GM13977 (cell line): ENCODE measurements around the gene ZBP1.

Experiments
- DNase-seq: peaks from one replicate; pipeline ENCODE4 v3.0.0; 2012; ENCODE audit warnings: low spot score
- in situ Hi-C: fragments of 300-500 bp; cut with MboI; formaldehyde crosslinking; loops from one replicate; pipeline ENCODE4 v1.12.0; 2022; ENCODE audit warnings: low sequenced_read_pairs, low pct_unique_long_range_greater_than_20kb, mixed read lengths, inconsistent platforms; ENCODE audit not compliant: unreplicated experiment
- TF ChIP-seq, protein P1 (sequence below): IDR thresholded peaks from 2 replicates; pipeline ENCODE4 v1.5.1; 2012; ENCODE audit warnings: mild to moderate bottlenecking, control low read depth; ENCODE audit not compliant: insufficient read depth; ENCODE audit errors: extremely low read depth, missing control alignments

Gene ZBP1

DNA sequence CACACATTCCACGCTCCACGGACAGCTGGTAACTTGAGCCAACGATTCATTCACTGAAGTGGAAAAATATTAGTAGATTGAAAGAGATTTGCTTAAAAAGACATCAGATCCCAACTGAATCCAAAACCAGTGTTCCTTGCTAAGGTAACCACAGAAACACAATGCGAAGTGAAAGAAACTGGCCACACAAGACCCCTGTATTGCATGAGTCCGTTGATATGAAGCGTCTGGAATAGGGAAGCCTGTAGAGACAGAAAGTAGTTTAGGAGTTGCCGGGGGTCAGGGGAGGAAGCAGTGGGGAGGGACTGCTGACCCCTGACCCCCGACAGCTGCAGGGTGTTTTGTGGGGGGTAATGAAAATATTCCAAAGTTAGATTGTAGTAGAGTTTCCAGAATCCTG lies 49.3 kb downstream of the ZBP1 start:
- no peak for DNase-seq
- in situ Hi-C loops, result no loop called here
- TF ChIP-seq, protein P1, sequence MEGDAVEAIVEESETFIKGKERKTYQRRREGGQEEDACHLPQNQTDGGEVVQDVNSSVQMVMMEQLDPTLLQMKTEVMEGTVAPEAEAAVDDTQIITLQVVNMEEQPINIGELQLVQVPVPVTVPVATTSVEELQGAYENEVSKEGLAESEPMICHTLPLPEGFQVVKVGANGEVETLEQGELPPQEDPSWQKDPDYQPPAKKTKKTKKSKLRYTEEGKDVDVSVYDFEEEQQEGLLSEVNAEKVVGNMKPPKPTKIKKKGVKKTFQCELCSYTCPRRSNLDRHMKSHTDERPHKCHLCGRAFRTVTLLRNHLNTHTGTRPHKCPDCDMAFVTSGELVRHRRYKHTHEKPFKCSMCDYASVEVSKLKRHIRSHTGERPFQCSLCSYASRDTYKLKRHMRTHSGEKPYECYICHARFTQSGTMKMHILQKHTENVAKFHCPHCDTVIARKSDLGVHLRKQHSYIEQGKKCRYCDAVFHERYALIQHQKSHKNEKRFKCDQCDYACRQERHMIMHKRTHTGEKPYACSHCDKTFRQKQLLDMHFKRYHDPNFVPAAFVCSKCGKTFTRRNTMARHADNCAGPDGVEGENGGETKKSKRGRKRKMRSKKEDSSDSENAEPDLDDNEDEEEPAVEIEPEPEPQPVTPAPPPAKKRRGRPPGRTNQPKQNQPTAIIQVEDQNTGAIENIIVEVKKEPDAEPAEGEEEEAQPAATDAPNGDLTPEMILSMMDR, result no peak

DNA sequence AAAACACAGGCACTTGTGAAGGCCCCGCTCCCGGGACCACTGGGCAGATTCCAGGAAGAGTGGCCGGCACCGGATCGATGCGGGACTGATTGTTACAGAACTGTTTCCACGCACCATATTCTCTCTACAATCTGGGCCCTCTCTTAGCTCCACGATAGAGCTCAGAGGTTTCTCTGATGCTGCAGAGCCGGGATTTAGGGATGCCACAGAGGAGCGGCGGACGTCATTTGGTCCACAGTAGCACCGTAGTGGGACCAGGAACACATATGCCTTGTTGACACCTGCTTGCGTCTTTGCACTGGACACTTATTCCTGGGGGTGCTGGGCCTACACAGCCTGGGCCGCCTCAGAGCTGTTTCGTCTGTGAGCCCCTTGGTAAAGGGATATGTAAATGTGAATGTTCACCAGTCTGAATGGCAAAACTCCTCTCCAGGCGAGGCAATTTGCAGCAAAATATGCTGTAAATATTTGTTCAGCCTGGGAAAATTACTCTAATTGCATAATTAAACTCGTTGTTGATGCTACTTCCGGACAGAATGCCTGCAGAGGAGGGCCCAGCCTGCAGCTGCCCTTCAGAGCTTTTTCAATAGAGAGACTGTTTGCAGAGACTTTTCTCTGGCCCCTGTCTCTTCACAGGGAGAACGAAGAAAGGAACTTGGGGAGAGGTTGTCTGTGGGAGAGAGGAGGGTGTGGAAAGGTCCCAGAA lies 49.9 kb downstream of the ZBP1 start:
- TF ChIP-seq, protein P1, result no peak
- in situ Hi-C loops, result no loop called here
- DNase-seq, result no peak

DNA sequence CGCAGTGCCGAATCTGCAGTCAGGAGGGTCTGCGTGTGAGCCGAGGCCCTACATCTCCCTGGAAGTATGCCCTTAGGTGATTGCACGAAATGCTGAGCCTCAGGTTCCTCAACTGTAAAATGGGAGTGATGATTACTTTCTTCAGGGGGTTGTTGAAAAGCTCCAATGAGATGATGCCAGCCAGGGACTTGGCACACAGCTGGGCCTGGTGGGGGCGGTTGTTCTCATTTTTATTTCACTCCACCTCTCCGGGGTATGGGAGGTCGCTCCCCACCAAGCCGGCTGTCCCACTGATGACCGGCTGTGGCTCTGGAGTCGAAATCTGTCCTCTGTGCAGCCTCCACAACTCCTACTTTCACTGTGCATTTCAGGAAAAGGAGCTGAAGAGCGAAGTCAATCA lies 51.3 kb downstream of the ZBP1 start:
- TF ChIP-seq, protein P1, result no peak
- DNase-seq, result no peak
- in situ Hi-C loops, result no loop called here

DNA sequence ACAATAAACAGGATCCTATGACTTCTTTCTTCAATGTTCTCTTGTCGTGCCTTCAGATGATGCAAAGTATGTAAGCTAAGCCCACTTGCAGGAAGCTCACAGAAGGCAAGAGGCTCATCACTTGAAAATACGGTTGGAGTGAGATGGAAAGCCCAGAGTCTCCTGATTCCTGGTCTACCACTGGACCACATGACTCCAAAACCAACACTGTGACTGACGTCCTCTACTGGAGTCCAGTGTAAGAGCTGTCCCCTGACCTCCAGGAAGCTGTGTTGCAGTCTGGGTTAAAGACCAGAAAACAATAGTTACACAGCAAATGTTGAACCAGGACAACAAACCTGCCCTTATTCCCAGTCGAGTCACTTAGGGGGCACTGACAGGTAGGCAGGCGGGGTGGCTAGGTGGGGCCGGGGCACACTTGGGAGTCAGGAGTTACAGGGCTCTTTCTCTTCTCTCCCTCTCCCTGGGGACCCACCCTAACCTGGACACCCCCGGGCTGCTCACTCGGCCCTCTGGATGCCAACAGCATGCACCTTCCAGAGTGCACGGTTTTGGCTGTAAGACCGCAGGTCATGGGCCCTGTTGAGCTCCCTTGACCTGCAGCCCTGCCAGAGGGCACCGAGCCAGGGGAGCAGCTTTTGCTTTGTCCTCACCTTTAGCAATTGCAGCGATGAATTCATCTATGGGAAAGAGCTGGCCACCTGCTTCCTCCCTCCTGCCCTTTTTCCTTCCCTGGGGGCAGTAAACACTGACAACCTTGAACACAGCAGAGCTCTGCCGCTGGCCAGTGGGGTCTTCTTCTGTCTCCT lies 51.9 kb downstream of the ZBP1 start:
- in situ Hi-C loops, result no loop called here

DNA sequence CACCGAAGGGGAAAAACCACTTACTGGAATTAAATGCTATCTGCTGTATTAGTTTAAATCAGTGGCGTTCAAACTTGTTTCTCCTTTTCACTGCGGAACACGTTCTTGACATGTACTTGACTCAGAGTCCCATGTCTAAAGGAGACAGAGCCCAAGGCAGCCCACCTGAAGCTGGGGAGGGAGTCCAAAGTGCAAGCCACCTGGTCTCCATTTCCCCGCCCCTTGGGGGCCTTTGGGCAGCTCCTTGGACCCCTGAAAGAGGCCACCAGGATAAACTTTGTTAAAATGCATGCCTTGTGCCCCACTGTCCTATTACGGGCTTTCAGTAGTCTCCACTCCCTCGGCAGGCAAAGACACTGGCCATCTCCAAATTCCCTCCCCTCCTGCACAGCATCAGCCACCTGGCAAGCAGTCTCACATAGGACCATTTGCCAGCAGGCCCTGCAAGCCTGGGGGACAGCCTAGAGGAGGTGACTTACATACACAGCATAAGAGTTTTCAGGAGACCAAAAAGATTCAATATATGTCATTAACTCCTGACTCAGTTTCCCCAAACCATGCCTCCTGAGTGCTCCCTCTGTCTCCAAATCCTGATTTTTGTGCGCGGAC lies 52.7 kb downstream of the ZBP1 start:
- TF ChIP-seq, protein P1, result no peak
- DNase-seq, result no peak
- in situ Hi-C loops, result no loop called here

More for the DNA sequence above, 51.9 kb downstream of the ZBP1 start:
- TF ChIP-seq, protein P1, result no peak
- no peak for DNase-seq

DNA sequence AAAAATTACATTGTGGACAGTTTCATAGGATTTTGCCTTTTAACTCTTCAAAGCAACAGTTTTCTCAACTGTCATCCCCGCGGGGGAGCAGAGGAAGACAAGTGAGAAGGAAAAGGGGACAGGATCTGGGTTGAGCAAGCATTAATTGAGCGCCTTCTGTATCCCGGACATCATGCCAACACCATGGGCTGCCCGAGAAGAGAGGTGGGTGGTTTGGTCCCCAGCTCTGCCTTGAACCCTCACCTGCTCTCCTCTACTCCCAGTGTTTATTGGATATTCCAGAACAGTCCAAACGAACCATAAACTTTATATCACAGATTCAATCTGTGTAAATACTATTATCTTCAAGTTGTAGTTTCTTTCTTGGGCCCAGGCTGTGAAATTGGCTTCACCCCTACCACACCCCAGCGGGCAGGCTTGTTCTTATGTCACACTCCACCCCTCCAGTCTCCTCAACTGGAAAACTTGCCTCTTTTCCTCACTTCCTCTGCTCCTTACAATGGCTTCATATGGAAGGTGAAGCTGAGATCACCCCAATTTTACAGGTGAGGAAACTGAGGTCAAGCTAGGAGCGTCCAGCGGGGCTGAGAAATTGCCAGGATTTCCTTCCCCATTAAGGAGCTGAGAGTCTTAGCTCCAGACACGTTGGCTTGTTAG lies 53.3 kb downstream of the ZBP1 start:
- DNase-seq, result no peak
- in situ Hi-C loops, result no loop called here
- TF ChIP-seq, protein P1, result no peak
